Subcutaneous adipose tissue (tissue), 4 donors: ENCODE measurements around the gene NKAIN4. TPM values are rescaled to one million over a fixed set of nuclear protein-coding genes. Genes with fewer than 3 reads are reported as not detected.

ENCODE experiments used
- total RNA-seq, 4 donors: library from RNA; depleted of rRNA; stranded (reverse); fragments of >200 nt; gene quantifications; one replicate each; pipeline ENCODE4 v1.1.0, GENCODE V29; 2016
- TF ChIP-seq, protein P1 (sequence below): fragments of 450-650 bp; IDR thresholded peaks from one replicate; pipeline ENCODE4 v1.5.1; 2016; ENCODE audit warnings: low read depth, mild to moderate bottlenecking, control low read depth, antibody characterized with exemption, moderate library complexity

The NKAIN4 gene
- total RNA-seq, 4 donors from 2014 or later, result not detected

- TF ChIP-seq, protein P1, sequence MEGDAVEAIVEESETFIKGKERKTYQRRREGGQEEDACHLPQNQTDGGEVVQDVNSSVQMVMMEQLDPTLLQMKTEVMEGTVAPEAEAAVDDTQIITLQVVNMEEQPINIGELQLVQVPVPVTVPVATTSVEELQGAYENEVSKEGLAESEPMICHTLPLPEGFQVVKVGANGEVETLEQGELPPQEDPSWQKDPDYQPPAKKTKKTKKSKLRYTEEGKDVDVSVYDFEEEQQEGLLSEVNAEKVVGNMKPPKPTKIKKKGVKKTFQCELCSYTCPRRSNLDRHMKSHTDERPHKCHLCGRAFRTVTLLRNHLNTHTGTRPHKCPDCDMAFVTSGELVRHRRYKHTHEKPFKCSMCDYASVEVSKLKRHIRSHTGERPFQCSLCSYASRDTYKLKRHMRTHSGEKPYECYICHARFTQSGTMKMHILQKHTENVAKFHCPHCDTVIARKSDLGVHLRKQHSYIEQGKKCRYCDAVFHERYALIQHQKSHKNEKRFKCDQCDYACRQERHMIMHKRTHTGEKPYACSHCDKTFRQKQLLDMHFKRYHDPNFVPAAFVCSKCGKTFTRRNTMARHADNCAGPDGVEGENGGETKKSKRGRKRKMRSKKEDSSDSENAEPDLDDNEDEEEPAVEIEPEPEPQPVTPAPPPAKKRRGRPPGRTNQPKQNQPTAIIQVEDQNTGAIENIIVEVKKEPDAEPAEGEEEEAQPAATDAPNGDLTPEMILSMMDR, result no peak
These were observed 11.7 kb upstream of the NKAIN4 start for GRCh38 chr20:63265891-63266515.

DNA sequence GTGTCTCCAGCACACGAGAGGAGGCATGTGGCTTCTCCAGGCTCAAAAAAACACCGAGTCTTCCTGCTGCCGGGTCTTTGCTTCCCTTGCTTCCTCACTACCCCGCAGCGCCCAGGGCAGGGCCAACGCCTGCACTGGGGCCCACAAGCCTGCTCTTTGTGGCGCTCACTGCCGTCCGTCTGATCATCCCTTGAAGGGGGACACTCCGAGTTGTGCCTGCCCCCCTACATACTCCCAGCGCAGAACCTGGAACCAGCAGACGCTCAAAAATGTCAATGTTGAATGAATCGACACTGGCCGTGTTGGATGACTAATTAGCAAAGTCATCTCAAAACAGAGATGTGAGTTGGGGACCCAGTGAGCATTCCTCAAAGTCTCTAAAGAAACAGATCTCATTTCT, 10.3 kb upstream of the NKAIN4 start:
- TF ChIP-seq, protein P1, result no peak

GRCh38 chr20:63264000-63264399, 9.7 kb upstream of the NKAIN4 start:
- TF ChIP-seq, protein P1, result no peak

DNA sequence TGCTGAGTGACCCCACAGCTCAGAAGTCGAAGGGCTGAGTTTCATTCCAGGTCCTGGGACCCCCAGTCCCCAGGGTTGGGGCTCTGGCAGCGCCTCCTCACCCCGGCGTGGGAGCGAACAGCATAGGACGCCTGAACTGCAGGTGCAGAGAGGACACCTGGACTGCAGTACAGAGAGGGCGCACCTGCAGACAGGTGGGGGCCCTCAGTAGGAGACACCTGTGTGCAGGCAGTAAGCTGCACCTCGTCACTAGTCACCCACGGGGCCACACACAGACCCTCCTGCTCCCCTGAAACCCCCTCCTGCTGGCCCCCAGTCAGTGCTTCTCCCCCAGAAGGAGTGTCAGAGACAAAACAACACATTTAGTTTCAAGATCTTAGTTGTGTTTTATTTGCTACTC, 8.6 kb upstream of the NKAIN4 start:
- TF ChIP-seq, protein P1, result no peak

DNA sequence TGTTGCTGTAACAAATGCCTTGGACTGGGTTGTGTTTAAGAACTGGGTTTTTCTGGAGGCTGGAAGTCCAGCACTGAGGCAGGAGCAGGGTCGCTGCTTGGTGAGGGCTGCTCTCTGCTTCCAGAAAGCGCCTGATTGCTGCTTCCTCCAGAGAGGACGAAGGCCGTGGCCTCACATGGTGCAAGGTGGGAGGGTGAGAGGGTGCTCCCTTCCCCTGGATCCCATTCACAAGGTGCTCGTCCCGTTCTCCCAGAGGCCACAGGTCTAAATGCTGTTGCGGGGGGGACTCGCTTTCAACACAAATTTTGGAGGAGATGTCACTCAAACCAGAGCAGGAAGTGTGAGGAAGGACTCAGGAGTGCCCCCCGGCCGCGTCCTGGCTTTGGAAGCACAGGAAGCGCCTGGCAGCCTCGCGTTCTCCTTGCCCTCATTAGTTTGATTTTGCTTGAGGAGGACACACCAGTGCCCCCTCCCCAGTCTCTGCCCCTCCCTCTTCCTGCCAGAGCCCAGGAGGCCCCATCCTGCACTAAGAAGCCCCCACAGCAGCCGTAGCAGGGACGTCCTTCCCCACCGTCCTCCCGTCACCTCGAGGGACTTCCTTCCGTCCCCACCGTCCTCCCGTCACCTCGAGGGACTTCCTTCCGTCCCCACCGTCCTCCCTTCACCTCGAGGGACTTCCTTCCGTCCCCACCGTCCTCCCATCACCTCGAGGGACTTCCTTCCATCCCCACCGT, 7.7 kb upstream of the NKAIN4 start:
- TF ChIP-seq, protein P1, result no peak

DNA sequence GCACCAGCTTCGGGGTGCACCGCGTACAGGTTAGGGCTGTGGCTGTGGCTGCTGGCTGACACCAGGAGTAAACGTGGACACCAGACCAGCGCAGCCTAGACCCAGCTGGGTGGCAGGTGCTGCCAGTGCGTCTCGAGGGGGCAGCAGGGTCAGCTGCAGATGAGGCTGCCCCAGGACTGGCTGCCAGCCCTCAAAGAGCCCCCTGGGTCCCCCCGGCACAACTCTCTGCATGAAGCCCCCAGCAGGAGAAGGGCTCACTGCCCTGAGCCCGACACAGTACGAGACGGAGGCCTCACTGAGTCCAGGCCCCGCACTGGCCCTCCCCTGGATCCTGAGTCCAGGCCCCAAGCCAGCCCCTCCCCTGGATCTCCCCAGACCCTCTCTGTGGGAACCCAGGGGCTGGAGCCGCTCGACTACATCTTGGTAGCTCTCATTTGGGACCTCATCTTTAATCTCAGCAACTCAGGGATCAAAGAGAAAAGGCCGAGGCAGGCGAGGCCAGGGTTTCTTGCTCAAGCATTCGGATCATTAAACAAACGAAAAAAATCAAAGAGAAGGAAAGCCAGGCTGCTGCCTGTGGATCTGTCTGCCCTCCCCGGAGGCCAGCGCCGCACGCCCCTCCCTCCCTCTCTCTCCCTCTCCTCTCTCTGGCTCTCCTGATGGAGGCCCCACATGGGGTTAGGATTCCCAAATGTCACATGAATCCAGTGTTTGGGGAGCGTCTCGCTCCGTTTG, 7.0 kb upstream of the NKAIN4 start:
- TF ChIP-seq, protein P1, result no peak

GRCh38 chr20:63260521-63260920, 6.3 kb upstream of the NKAIN4 start:
- TF ChIP-seq, protein P1, result no peak
